ENCODE measurements around the gene COL4A6.

DNA sequence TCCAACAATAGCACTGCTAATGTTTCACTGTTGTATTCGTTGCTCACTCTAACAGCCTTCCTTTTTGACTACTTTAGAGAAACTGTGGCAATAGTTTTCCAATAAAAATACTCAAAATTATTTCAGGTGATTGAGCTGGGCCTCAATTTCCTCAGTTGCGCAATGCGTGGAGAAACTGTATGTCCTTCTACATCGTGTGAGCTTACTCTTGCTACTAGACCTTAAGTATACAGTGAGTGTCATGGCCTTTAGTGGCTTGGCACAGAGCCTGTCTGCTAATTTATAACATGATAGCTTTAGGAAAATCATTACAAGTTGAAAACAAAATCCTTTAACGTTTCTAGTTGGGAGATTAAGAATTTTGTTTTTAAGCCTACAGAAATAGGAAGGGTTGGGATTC lies 114.5 kb downstream of the COL4A6 start:
- TF ChIP-seq POLR2A (IDR thresholded peaks at IDR 0.05; ENCODE audit: low read depth, low read length) (no peak), RCOR1 (IDR thresholded peaks at IDR 0.05; ENCODE audit: insufficient replicate concordance, low read length) (no peak), RAD21 (IDR thresholded peaks at IDR 0.05; ENCODE audit: low read length) (no peak), MXI1 (IDR thresholded peaks at IDR 0.05; ENCODE audit: borderline replicate concordance, low read depth, low read length) (no peak), NFE2L2 (IDR thresholded peaks at IDR 0.05; ENCODE audit: low read depth, low read length) (no peak), RFX5 (IDR thresholded peaks at IDR 0.05; ENCODE audit: low read depth, low read length) (no peak), BHLHE40 (IDR thresholded peaks at IDR 0.05; ENCODE audit: low read depth, low read length) (no peak), MAZ (IDR thresholded peaks at IDR 0.05; ENCODE audit: borderline replicate concordance, low read depth, low read length) (no peak)
- TF ChIP-seq, protein P1, sequence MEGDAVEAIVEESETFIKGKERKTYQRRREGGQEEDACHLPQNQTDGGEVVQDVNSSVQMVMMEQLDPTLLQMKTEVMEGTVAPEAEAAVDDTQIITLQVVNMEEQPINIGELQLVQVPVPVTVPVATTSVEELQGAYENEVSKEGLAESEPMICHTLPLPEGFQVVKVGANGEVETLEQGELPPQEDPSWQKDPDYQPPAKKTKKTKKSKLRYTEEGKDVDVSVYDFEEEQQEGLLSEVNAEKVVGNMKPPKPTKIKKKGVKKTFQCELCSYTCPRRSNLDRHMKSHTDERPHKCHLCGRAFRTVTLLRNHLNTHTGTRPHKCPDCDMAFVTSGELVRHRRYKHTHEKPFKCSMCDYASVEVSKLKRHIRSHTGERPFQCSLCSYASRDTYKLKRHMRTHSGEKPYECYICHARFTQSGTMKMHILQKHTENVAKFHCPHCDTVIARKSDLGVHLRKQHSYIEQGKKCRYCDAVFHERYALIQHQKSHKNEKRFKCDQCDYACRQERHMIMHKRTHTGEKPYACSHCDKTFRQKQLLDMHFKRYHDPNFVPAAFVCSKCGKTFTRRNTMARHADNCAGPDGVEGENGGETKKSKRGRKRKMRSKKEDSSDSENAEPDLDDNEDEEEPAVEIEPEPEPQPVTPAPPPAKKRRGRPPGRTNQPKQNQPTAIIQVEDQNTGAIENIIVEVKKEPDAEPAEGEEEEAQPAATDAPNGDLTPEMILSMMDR (conservative IDR thresholded peaks at IDR 0.05; ENCODE audit: low read depth, low read length), result no peak
- TF ChIP-seq, protein P2, sequence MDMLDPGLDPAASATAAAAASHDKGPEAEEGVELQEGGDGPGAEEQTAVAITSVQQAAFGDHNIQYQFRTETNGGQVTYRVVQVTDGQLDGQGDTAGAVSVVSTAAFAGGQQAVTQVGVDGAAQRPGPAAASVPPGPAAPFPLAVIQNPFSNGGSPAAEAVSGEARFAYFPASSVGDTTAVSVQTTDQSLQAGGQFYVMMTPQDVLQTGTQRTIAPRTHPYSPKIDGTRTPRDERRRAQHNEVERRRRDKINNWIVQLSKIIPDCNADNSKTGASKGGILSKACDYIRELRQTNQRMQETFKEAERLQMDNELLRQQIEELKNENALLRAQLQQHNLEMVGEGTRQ (IDR thresholded peaks at IDR 0.05; ENCODE audit: low read depth, low read length), result no peak
